Transverse colon (tissue), 1 donor: ENCODE measurements around the gene VWC2.

Experiments
- EP300 ChIP-seq: sonication (generic); formaldehyde crosslinking; IDR thresholded peaks from one replicate; pipeline ENCODE4 v1.6.1; 2017; ENCODE audit warnings: antibody characterized with exemption, low read depth
- POLR2A ChIP-seq: fragments of 450-650 bp; IDR thresholded peaks from one replicate; pipeline ENCODE4 v1.6.1; 2016; ENCODE audit warnings: antibody characterized with exemption, mild to moderate bottlenecking, moderate library complexity

- TF ChIP-seq POLR2A (no peak), EP300 (no peak)
Measured at GRCh38 chr7:49766966-49767365, 6.5 kb upstream of the VWC2 start.
